WTC11 (cell line): Measurements from ENCODE around the gene FSTL4. TPM values are rescaled to one million over a fixed set of nuclear protein-coding genes. Genes with fewer than 3 reads are reported as not detected.

Experiments used
- ATAC-seq: fragments of 200-7000 bp; cut with Tn5 transposase; 2 replicates; pipeline ENCODE4 v1.10.0; 2021; ENCODE audit warnings: mild to moderate bottlenecking, moderate library complexity
- CTCF ChIA-PET: fragments of 300-600 bp; sonication (Branson Sonifier 250); formaldehyde crosslinking; loops from one replicate; lab custom pipeline; 2021; ENCODE audit warnings: antibody characterized with exemption; lab: Charles Lee
- POLR2A ChIA-PET: fragments of 350-600 bp; sonication (Branson Sonifier 250); formaldehyde crosslinking; loops from one replicate; lab custom pipeline; 2021; ENCODE audit warnings: antibody characterized with exemption; lab: Charles Lee
- DNase-seq: peaks from one replicate; pipeline ENCODE4 v3.0.0; 2021; ENCODE audit warnings: low spot score
- H3K27ac Mint-ChIP-seq: 2 replicates; pipeline ENCODE4 v1.8.0; 2021; ENCODE audit warnings: mixed read lengths
- H3K27me3 Mint-ChIP-seq: 2 replicates; pipeline ENCODE4 v1.8.0; 2021; ENCODE audit warnings: low read depth, mild to moderate bottlenecking, moderate library complexity, mixed read lengths
- H3K36me3 Mint-ChIP-seq: 2 replicates; pipeline ENCODE4 v1.8.0; 2021; ENCODE audit warnings: mixed read lengths
- H3K4me1 Mint-ChIP-seq: 2 replicates; pipeline ENCODE4 v1.8.0; 2022; ENCODE audit warnings: mixed read lengths
- H3K4me3 Mint-ChIP-seq: 2 replicates; pipeline ENCODE4 v1.8.0; 2021; ENCODE audit warnings: mild to moderate bottlenecking, moderate library complexity, mixed read lengths
- H3K9me3 Mint-ChIP-seq: 2 replicates; pipeline ENCODE4 v1.8.0; 2021; ENCODE audit warnings: mixed read lengths
- ELF4 ChIP-seq: sonication (generic); formaldehyde crosslinking; IDR thresholded peaks from 2 replicates; pipeline ENCODE4 v1.8.1; 2022; ENCODE audit warnings: low read depth, mild to moderate bottlenecking, moderate library complexity, missing genetic modification reagents
- ERG ChIP-seq: fragments of 250-450 bp; sonication (Bioruptor Pico); IDR thresholded peaks from 2 replicates; pipeline ENCODE4 v1.8.0; 2021; ENCODE audit warnings: mild to moderate bottlenecking
- FOXJ3 ChIP-seq: sonication (generic); formaldehyde crosslinking; IDR thresholded peaks from 2 replicates; pipeline ENCODE4 v1.9.0; 2021; ENCODE audit warnings: missing genetic modification reagents, mild to moderate bottlenecking, borderline replicate concordance
- JAZF1 ChIP-seq: fragments of 250-450 bp; sonication (Bioruptor Pico); IDR thresholded peaks from 2 replicates; pipeline ENCODE4 v1.9.0; 2021; ENCODE audit warnings: moderate library complexity, mild to moderate bottlenecking, inconsistent platforms
- MXD4 ChIP-seq: fragments of 250-450 bp; sonication (Bioruptor Pico); IDR thresholded peaks from 2 replicates; pipeline ENCODE4 v1.8.0; 2021; ENCODE audit warnings: mild to moderate bottlenecking, moderate library complexity, borderline replicate concordance
- USF1 ChIP-seq: sonication (generic); formaldehyde crosslinking; IDR thresholded peaks from 2 replicates; pipeline ENCODE4 v1.8.0; 2022; ENCODE audit warnings: mild to moderate bottlenecking, missing genetic modification reagents
- ZBTB21 ChIP-seq: sonication (generic); formaldehyde crosslinking; IDR thresholded peaks from 2 replicates; pipeline ENCODE4 v1.8.1; 2023; ENCODE audit warnings: mild to moderate bottlenecking, missing genetic modification reagents, borderline replicate concordance
- ZNF138 ChIP-seq: sonication (generic); formaldehyde crosslinking; conservative IDR thresholded peaks from 2 replicates; pipeline ENCODE4 v1.8.1; 2022; ENCODE audit warnings: mild to moderate bottlenecking, moderate library complexity, missing genetic modification reagents
- ZNF416 ChIP-seq: fragments of 250-450 bp; sonication (Bioruptor Pico); IDR thresholded peaks from 2 replicates; pipeline ENCODE4 v1.9.0; 2021; ENCODE audit warnings: mild to moderate bottlenecking, inconsistent platforms
- total RNA-seq: library from RNA; stranded (reverse); gene quantifications from 3 replicates; pipeline ENCODE4 v1.2.3, GENCODE V29; 2021
- TF ChIP-seq, protein P1 (sequence below): fragments of 250-450 bp; sonication (Bioruptor Pico); IDR thresholded peaks from 2 replicates; pipeline ENCODE4 v2.1.2; 2022; ENCODE audit warnings: mild to moderate bottlenecking, moderate library complexity
- TF ChIP-seq, protein P2 (sequence below): sonication (generic); formaldehyde crosslinking; IDR thresholded peaks from 2 replicates; pipeline ENCODE4 v1.8.0; 2022; ENCODE audit warnings: missing genetic modification reagents
- TF ChIP-seq, protein P3 (sequence below): fragments of 200-600 bp; IDR thresholded peaks from 2 replicates; pipeline ENCODE4 v1.8.0; 2022; ENCODE audit warnings: antibody characterized with exemption

The FSTL4 gene
- total RNA-seq, 1 experiment from 2014 or later, result 6.1 TPM

- no peaks in the 10 kb centered on the region for H3K27me3 Mint-ChIP-seq
- ChIA-PET POLR2A (no interaction called here), CTCF (interaction anchor here (1.0 to 3.6 kb wide), 3 partner anchors 17 to 62 kb away, joined by 3 to 14 read pairs (median 7); no protein-coding TSS in a partner anchor)
- no peak for ATAC-seq
- no peaks in the 10 kb centered on the region for H3K9me3 Mint-ChIP-seq
- H3K27ac Mint-ChIP-seq, result no peak overlapping the region
- H3K36me3 Mint-ChIP-seq, result no peaks in the 10 kb centered on the region
- DNase-seq, result no peak
- TF ChIP-seq ERG, result no peak
- no peak for TF ChIP-seq MXD4
- no peak for TF ChIP-seq FOXJ3 (CRISPR knock-in tag)
- TF ChIP-seq, protein P1, sequence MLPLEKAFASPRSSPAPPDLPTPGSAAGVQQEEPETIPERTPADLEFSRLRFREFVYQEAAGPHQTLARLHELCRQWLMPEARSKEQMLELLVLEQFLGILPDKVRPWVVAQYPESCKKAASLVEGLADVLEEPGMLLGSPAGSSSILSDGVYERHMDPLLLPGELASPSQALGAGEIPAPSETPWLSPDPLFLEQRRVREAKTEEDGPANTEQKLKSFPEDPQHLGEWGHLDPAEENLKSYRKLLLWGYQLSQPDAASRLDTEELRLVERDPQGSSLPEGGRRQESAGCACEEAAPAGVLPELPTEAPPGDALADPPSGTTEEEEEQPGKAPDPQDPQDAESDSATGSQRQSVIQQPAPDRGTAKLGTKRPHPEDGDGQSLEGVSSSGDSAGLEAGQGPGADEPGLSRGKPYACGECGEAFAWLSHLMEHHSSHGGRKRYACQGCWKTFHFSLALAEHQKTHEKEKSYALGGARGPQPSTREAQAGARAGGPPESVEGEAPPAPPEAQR (CRISPR knock-in tag), result no peak
- no peak for TF ChIP-seq JAZF1 (CRISPR knock-in tag)
- TF ChIP-seq ELF4 (CRISPR knock-in tag), result no peak
- no peak for TF ChIP-seq ZNF416 (CRISPR knock-in tag)
- TF ChIP-seq, protein P2, sequence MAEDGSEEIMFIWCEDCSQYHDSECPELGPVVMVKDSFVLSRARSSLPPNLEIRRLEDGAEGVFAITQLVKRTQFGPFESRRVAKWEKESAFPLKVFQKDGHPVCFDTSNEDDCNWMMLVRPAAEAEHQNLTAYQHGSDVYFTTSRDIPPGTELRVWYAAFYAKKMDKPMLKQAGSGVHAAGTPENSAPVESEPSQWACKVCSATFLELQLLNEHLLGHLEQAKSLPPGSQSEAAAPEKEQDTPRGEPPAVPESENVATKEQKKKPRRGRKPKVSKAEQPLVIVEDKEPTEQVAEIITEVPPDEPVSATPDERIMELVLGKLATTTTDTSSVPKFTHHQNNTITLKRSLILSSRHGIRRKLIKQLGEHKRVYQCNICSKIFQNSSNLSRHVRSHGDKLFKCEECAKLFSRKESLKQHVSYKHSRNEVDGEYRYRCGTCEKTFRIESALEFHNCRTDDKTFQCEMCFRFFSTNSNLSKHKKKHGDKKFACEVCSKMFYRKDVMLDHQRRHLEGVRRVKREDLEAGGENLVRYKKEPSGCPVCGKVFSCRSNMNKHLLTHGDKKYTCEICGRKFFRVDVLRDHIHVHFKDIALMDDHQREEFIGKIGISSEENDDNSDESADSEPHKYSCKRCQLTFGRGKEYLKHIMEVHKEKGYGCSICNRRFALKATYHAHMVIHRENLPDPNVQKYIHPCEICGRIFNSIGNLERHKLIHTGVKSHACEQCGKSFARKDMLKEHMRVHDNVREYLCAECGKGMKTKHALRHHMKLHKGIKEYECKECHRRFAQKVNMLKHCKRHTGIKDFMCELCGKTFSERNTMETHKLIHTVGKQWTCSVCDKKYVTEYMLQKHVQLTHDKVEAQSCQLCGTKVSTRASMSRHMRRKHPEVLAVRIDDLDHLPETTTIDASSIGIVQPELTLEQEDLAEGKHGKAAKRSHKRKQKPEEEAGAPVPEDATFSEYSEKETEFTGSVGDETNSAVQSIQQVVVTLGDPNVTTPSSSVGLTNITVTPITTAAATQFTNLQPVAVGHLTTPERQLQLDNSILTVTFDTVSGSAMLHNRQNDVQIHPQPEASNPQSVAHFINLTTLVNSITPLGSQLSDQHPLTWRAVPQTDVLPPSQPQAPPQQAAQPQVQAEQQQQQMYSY, result no peak
- TF ChIP-seq ZBTB21 (CRISPR knock-in tag), result no peak
- TF ChIP-seq, protein P3, sequence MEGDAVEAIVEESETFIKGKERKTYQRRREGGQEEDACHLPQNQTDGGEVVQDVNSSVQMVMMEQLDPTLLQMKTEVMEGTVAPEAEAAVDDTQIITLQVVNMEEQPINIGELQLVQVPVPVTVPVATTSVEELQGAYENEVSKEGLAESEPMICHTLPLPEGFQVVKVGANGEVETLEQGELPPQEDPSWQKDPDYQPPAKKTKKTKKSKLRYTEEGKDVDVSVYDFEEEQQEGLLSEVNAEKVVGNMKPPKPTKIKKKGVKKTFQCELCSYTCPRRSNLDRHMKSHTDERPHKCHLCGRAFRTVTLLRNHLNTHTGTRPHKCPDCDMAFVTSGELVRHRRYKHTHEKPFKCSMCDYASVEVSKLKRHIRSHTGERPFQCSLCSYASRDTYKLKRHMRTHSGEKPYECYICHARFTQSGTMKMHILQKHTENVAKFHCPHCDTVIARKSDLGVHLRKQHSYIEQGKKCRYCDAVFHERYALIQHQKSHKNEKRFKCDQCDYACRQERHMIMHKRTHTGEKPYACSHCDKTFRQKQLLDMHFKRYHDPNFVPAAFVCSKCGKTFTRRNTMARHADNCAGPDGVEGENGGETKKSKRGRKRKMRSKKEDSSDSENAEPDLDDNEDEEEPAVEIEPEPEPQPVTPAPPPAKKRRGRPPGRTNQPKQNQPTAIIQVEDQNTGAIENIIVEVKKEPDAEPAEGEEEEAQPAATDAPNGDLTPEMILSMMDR, result no peak
- H3K4me3 Mint-ChIP-seq, result no peak overlapping the region
- H3K4me1 Mint-ChIP-seq, result peaks cover 36% of the 10 kb centered on the region
Measured at GRCh38 chr5:133403741-133404364, 208.5 kb downstream of the FSTL4 start.

DNA sequence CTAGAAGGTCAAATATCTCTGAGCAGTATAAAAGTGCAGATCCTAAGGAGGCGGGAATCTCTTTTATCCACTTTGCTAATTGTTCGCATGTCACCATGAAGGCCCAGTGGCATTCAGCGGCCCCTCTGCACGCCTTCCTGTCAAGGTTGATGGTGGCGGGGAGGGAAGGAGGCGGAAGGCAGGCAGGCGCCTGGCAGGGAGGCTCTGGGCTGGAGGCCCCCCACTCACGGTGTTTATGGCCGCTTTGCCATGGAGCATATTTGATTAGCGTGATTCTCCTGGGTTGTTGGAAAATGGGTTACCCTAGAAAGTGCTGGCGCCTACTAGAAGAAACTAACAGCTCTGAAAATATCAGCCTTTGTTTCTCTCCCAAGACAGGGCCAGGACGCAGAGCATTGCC lies 209.6 kb downstream of the FSTL4 start:
- Mint-ChIP-seq H3K4me3 (no peak overlapping the region), H3K9me3 (no peaks in the 10 kb centered on the region), H3K27me3 (no peaks in the 10 kb centered on the region), H3K4me1 (peaks cover 34% of the 10 kb centered on the region), H3K27ac (no peak overlapping the region), H3K36me3 (no peaks in the 10 kb centered on the region)
- ChIA-PET POLR2A (no interaction called here), CTCF (interaction anchor here (1.0 kb wide), 1 partner anchor 18 kb away, joined by 3 read pairs; no protein-coding TSS in a partner anchor)
- no peak for TF ChIP-seq ZNF138 (CRISPR knock-in tag)
- DNase-seq, result no peak
- no peak for ATAC-seq

DNA sequence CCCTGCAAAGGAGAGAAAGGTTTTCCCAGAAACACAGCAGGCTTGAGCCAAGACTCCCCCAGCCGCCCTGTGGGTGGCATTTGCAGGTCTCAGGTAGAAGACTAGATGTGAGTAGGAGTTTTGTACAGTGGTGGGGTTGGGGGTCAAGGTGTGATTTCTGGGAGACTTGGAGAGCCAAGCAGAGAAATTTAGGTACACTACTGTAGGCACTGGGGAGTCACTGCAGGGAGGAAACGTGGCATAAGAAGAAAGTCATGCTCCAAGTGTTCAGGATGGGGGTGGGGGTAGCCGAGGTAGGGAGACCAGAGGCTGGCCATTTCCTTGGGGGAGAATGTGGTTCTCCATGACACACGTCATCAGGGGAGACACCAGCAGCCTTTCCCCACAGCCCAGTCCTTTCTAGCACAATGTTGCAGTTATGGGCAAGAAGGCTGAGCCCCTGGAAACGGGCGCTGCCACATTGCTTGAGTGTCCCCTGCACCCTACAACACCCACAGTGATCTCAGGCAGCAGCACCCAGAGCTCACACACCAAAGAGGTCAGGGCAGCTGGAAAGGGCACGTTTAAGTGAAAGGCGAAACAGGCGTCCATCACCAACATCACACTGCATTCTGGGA lies 210.5 kb downstream of the FSTL4 start:
- TF ChIP-seq USF1 (CRISPR knock-in tag), result no peak
- Mint-ChIP-seq H3K27ac (0 out of 2 replicates have a peak overlapping the region, but pooled peaks have one; percentile 3), H3K4me1 (peaks cover 38% of the 10 kb centered on the region), H3K36me3 (no peaks in the 10 kb centered on the region), H3K27me3 (no peaks in the 10 kb centered on the region), H3K4me3 (no peak overlapping the region), H3K9me3 (no peaks in the 10 kb centered on the region)
- CTCF ChIA-PET, result interaction anchor here (1.3 kb wide), 1 partner anchor 20 kb away, joined by 11 read pairs; no protein-coding TSS in a partner anchor
- ATAC-seq (no peak), DNase-seq (no peak)
- POLR2A ChIA-PET, result no interaction called here
